H1 (cell line): Measurements from ENCODE around the gene PRKACA. TPM values are rescaled to one million over a fixed set of nuclear protein-coding genes. Genes with fewer than 3 reads are reported as not detected.

Experiments
- CTCF ChIA-PET: fragments of 300-600 bp; sonication (Branson Sonifier 250); formaldehyde crosslinking; loops from one replicate; lab custom pipeline; 2021; ENCODE audit not compliant: partially characterized antibody; lab: Charles Lee
- POLR2A ChIA-PET: fragments of 300-600 bp; sonication (Branson Sonifier 250); formaldehyde crosslinking; loops from one replicate; lab custom pipeline; 2021; ENCODE audit warnings: inconsistent platforms; ENCODE audit not compliant: partially characterized antibody; lab: Charles Lee
- DNase-seq, 2 experiments: peaks; one replicate each; pipeline versions ENCODE4 v3.0.0 to v3.0.0-alpha.2; 2010 to 2022; ENCODE audit warnings: low spot score in 2 of 2, low read depth in 1 of 2, mixed read lengths in 1 of 2
- FAIRE-seq: peaks from 2 replicates; lab custom pipeline; 2011; peaks lifted over from hg19 to GRCh38; lab: Jason Lieb, UNC
- H2AFZ ChIP-seq: 2 replicates; pipeline ENCODE4 v1.8.1; 2012; ENCODE audit warnings: low read length, inconsistent platforms
- H2AK5ac ChIP-seq: 2 replicates; pipeline ENCODE4 v1.6.1; 2013; ENCODE audit warnings: low read depth, low read length
- H2BK120ac ChIP-seq: replicated peaks from 2 replicates; pipeline ENCODE3; 2013; ENCODE audit warnings: low read depth, low read length, inconsistent platforms
- H2BK12ac ChIP-seq: 2 replicates; pipeline ENCODE4 v1.6.1; 2013; ENCODE audit warnings: low read depth, low read length
- H2BK15ac ChIP-seq: 2 replicates; pipeline ENCODE4 v1.6.1; 2013; ENCODE audit warnings: low read length
- H2BK20ac ChIP-seq: 2 replicates; pipeline ENCODE4 v1.6.1; 2013; ENCODE audit warnings: low read length
- H2BK5ac ChIP-seq: 2 replicates; pipeline ENCODE4 v1.6.1; 2013; ENCODE audit warnings: low read depth, low read length
- H3K14ac ChIP-seq: 2 replicates; pipeline ENCODE4 v1.6.1; 2013; ENCODE audit warnings: inconsistent platforms; ENCODE audit not compliant: insufficient read length
- H3K18ac ChIP-seq: 2 replicates; pipeline ENCODE4 v1.6.1; 2013; ENCODE audit warnings: low read length; ENCODE audit errors: extremely low read depth
- H3K23ac ChIP-seq: 2 replicates; pipeline ENCODE4 v1.6.1; 2013; ENCODE audit warnings: inconsistent platforms; ENCODE audit not compliant: insufficient read length
- H3K23me2 ChIP-seq: 2 replicates; pipeline ENCODE4 v1.6.1; 2013; ENCODE audit warnings: low read depth, low read length
- H3K27ac ChIP-seq: 2 replicates; pipeline ENCODE4 v1.6.1; 2011; ENCODE audit warnings: low read depth, low read length, inconsistent platforms
- H3K27me3 ChIP-seq, 4 experiments: replicated peaks in 1 of 4; 1 replicate in 1 of 4; 2 replicates in 3 of 4; pipeline versions ENCODE4 v1.6.1 to v1.8.1; 2011 to 2013; ENCODE audit warnings: low read length in 3 of 4, mild to moderate bottlenecking in 3 of 4, inconsistent platforms in 2 of 4, mixed read lengths in 2 of 4, moderate library complexity in 1 of 4; ENCODE audit not compliant: control insufficient read depth in 3 of 4, insufficient read depth in 3 of 4; ENCODE audit errors: extremely low read depth in 1 of 4
- H3K36me3 ChIP-seq, 4 experiments: 2 replicates each; pipeline versions ENCODE4 v1.6.1 to v1.8.1; 2011 to 2013; ENCODE audit warnings: mild to moderate bottlenecking in 4 of 4, low read length in 3 of 4, moderate library complexity in 2 of 4, control low read depth in 1 of 4, inconsistent platforms in 1 of 4; ENCODE audit not compliant: insufficient read depth in 4 of 4, control insufficient read depth in 2 of 4
- H3K4ac ChIP-seq: replicated peaks from 2 replicates; pipeline ENCODE3; 2013; ENCODE audit warnings: low read length, low read depth, mixed read lengths, inconsistent platforms; ENCODE audit not compliant: insufficient read length
- H3K4me1 ChIP-seq, 4 experiments: replicated peaks in 1 of 4; 1 replicate in 1 of 4; 2 replicates in 3 of 4; pipeline versions ENCODE4 v1.6.1 to v1.8.1; 2011 to 2013; ENCODE audit warnings: low read length in 3 of 4, inconsistent platforms in 2 of 4, mixed read lengths in 1 of 4; ENCODE audit not compliant: insufficient read depth in 4 of 4, control insufficient read depth in 3 of 4
- H3K4me2 ChIP-seq, 2 experiments: 2 replicates each; pipeline versions ENCODE4 v1.6.1 to v1.8.1; 2011 to 2013; ENCODE audit warnings: low read depth in 2 of 2, low read length in 2 of 2, control low read depth in 1 of 2, inconsistent platforms in 1 of 2, mild to moderate bottlenecking in 1 of 2; ENCODE audit not compliant: insufficient read depth in 1 of 2
- H3K4me3 ChIP-seq, 4 experiments: fragments of 200-600, 300-600 bp in 1 of 4; sonication (generic), shearing (Covaris generic), sonication (Bioruptor Twin) in 1 of 4; 2 replicates each; pipeline versions ENCODE4 v1.5.1 to v1.8.1; 2011 to 2016; ENCODE audit warnings: low read length in 4 of 4, low read depth in 3 of 4, control low read depth in 2 of 4, inconsistent platforms in 2 of 4, mild to moderate bottlenecking in 2 of 4, mixed read lengths in 1 of 4, moderate library complexity in 1 of 4; ENCODE audit not compliant: insufficient read depth in 2 of 4; ENCODE audit errors: extremely low read depth in 1 of 4
- H3K56ac ChIP-seq: replicated peaks from 2 replicates; pipeline ENCODE3; 2013; ENCODE audit warnings: low read depth, mild to moderate bottlenecking, mixed read lengths, low read length, inconsistent platforms; ENCODE audit not compliant: insufficient read length
- H3K79me1 ChIP-seq: 2 replicates; pipeline ENCODE4 v1.6.1; 2013; ENCODE audit warnings: low read depth, low read length, control low read depth
- H3K79me2 ChIP-seq, 2 experiments: 2 replicates each; pipeline versions ENCODE4 v1.6.1 to v1.8.1; 2012 to 2013; ENCODE audit warnings: low read length in 2 of 2, mild to moderate bottlenecking in 2 of 2, inconsistent platforms in 1 of 2; ENCODE audit not compliant: insufficient read depth in 2 of 2, control insufficient read depth in 1 of 2
- H3K9ac ChIP-seq, 4 experiments: replicated peaks in 1 of 4; 1 replicate in 1 of 4; 2 replicates in 3 of 4; pipeline versions ENCODE4 v1.6.1 to v1.8.1; 2011 to 2013; ENCODE audit warnings: low read depth in 3 of 4, low read length in 3 of 4, control low read depth in 2 of 4, mild to moderate bottlenecking in 2 of 4, moderate library complexity in 2 of 4, inconsistent platforms in 1 of 4; ENCODE audit errors: extremely low read depth in 1 of 4
- H3K9me3 ChIP-seq, 2 experiments: 2 replicates each; pipeline versions ENCODE4 v1.6.1 to v1.8.1; 2012 to 2013; ENCODE audit warnings: mild to moderate bottlenecking in 2 of 2, moderate library complexity in 2 of 2, control low read depth in 1 of 2, inconsistent platforms in 1 of 2, low read depth in 1 of 2, low read length in 1 of 2, mixed read lengths in 1 of 2; ENCODE audit not compliant: insufficient read depth in 2 of 2
- H4K20me1 ChIP-seq, 2 experiments: replicated peaks in 1 of 2; 2 replicates each; pipeline versions ENCODE3 to v1.8.1; 2011 to 2013; ENCODE audit warnings: inconsistent platforms in 2 of 2, low read length in 2 of 2, mild to moderate bottlenecking in 1 of 2; ENCODE audit not compliant: insufficient read depth in 2 of 2, control insufficient read depth in 1 of 2
- H4K5ac ChIP-seq: 2 replicates; pipeline ENCODE4 v1.6.1; 2013; ENCODE audit warnings: low read length, low read depth, mixed read lengths, inconsistent platforms; ENCODE audit not compliant: insufficient read length
- H4K8ac ChIP-seq: 2 replicates; pipeline ENCODE4 v1.8.0; 2013; ENCODE audit warnings: mild to moderate bottlenecking, moderate library complexity, low read length, inconsistent platforms; ENCODE audit not compliant: insufficient read depth; ENCODE audit errors: extremely low read depth
- H4K91ac ChIP-seq: replicated peaks from 2 replicates; pipeline ENCODE3; 2013; ENCODE audit warnings: low read length, mixed read lengths, inconsistent platforms; ENCODE audit not compliant: insufficient read length
- ASH2L ChIP-seq: fragments of 200-600, 300-600 bp; sonication (generic); IDR thresholded peaks from one replicate; pipeline ENCODE4 v1.7.1; 2017; ENCODE audit warnings: low read length
- BRCA1 ChIP-seq: IDR thresholded peaks from 2 replicates; pipeline ENCODE4 v1.6.1; 2012; ENCODE audit warnings: low read depth, low read length, improper control_type of control experiment
- CBX8 ChIP-seq: fragments of 300-800, 300-1000 bp; sonication (generic); IDR thresholded peaks from 2 replicates; pipeline ENCODE4 v1.7.1; 2016; ENCODE audit warnings: low read depth, low read length, borderline replicate concordance
- CREB1 ChIP-seq: IDR thresholded peaks from 2 replicates; pipeline ENCODE4 v1.6.1; 2012; ENCODE audit warnings: inconsistent platforms
- CTCF ChIP-seq, 3 experiments: IDR thresholded peaks; 1 replicate in 2 of 3; 2 replicates in 1 of 3; pipeline versions ENCODE4 v1.5.1 to v1.6.1; 2011; ENCODE audit warnings: low read length in 3 of 3, mild to moderate bottlenecking in 3 of 3, inconsistent platforms in 2 of 3, low read depth in 1 of 3, moderate library complexity in 1 of 3; ENCODE audit not compliant: insufficient read depth in 1 of 3; ENCODE audit errors: control extremely low read depth in 1 of 3
- HDAC6 ChIP-seq: IDR thresholded peaks from one replicate; pipeline ENCODE4 v1.7.1; 2012; ENCODE audit warnings: low read depth, mild to moderate bottlenecking, inconsistent platforms, low read length, moderate library complexity
- KDM4A ChIP-seq: IDR thresholded peaks from one replicate; pipeline ENCODE4 v1.7.1; 2012; ENCODE audit warnings: low read depth, mild to moderate bottlenecking, moderate library complexity, low read length, inconsistent platforms; ENCODE audit not compliant: severe bottlenecking
- RAD21 ChIP-seq, 2 experiments: IDR thresholded peaks in 1 of 2; conservative IDR thresholded peaks in 1 of 2; 2 replicates each; pipeline ENCODE4 v1.6.1; 2011; ENCODE audit warnings: low read depth in 2 of 2, low read length in 2 of 2, improper control_type of control experiment in 1 of 2, inconsistent platforms in 1 of 2, mild to moderate bottlenecking in 1 of 2, moderate library complexity in 1 of 2
- SP1 ChIP-seq: IDR thresholded peaks from 2 replicates; pipeline ENCODE4 v1.6.1; 2011; ENCODE audit warnings: low read depth, low read length
- TEAD4 ChIP-seq: IDR thresholded peaks from 2 replicates; pipeline ENCODE4 v1.6.1; 2012; ENCODE audit warnings: low read depth, low read length, inconsistent platforms, mixed read lengths
- WGBS, 2 experiments: shearing (Covaris generic) in 1 of 2; methylation state at CpG; one replicate each; pipeline versions ENCODE4 v1.1.6 to v1.1.7; 2013 to 2015; ENCODE audit warnings: low lambda C conversion rate in 2 of 2, mixed read lengths in 2 of 2, inconsistent platforms in 1 of 2, low coverage in 1 of 2, missing lambda C conversion rate in 1 of 2; ENCODE audit not compliant: insufficient replicate concordance in 2 of 2, insufficient coverage in 1 of 2, insufficient read length in 1 of 2; ENCODE audit errors: extremely low coverage in 1 of 2, missing lambda C conversion rate in 1 of 2; 5-methylcytosine and 5-hydroxymethylcytosine counted together
- polyA plus RNA-seq, 7 experiments: library from polyadenylated mRNA; depleted of rRNA in 3 of 7; stranded (reverse) in 5 of 7; unstranded in 2 of 7; fragments of >200 nt in 5 of 7; fragments of 200-250 nt in 2 of 7; gene quantifications; 1 replicate in 5 of 7; 2 replicates in 1 of 7; 4 replicates in 1 of 7; pipeline versions ENCODE4 v1.2.1 to v1.2.3, GENCODE V29; 2011 to 2013; ENCODE audit warnings: missing spikeins in 2 of 7, mixed read lengths in 2 of 7
- total RNA-seq: library from RNA; stranded (reverse); fragmentation: NEBNext Ultra II Directional; extraction: Animal tissue kit (Norgen Biotek cat#: 25700); gene quantifications from 2 replicates; pipeline ENCODE4 v1.2.1, GENCODE V29; 2021

PRKACA gene
- total and polyA plus RNA-seq, 2 of the 8 experiments (the other 6 are each of a cell fraction or from before 2014, with no cell fraction given), result 14.2 to 48.2 TPM

- peaks cover 4 to 10% of the 10 kb centered on the region in 2 experiments for H4K20me1 ChIP-seq
- H3K23ac ChIP-seq, result no peak overlapping the region
- no peaks in the 10 kb centered on the region for H3K79me1 ChIP-seq
- no peak overlapping the region for H2BK15ac ChIP-seq
- H3K4ac ChIP-seq, result no peak overlapping the region
- peak overlapping the region; percentile 74 to 80 for H3K4me2 ChIP-seq
- peaks cover 0 to 13% (median 4%) of the 10 kb centered on the region in 4 experiments; a peak in 3 of 8 replicates for H3K36me3 ChIP-seq
- peaks cover 11% of the 10 kb centered on the region for H3K23me2 ChIP-seq
- H2BK12ac ChIP-seq, result no peak overlapping the region
- peaks cover 3 to 5% (median 4%) of the 10 kb centered on the region in 4 experiments for H3K4me1 ChIP-seq
- no peak overlapping the region for H2BK120ac ChIP-seq
- no peak overlapping the region for H3K27ac ChIP-seq
- no peak overlapping the region for H3K14ac ChIP-seq
- ChIA-PET POLR2A (interaction anchor here (1.0 to 1.7 kb wide), 12 partner anchors 11 to 380 kb away, joined by 3 to 6 read pairs (median 4); partner anchors contain the start of genes ASF1B and PRKACA), CTCF (interaction anchor here (0.8 to 2.2 kb wide), 7 partner anchors 10 to 56 kb away, joined by 3 to 11 read pairs (median 4); a partner anchor contains a TSS)
- no peak overlapping the region for H2AK5ac ChIP-seq
- no peak overlapping the region; a peak in 1 of 7 replicates for H3K9ac ChIP-seq
- H2AFZ ChIP-seq, result no peak overlapping the region
- no peak overlapping the region; the same call in none of the 2 replicates for H3K18ac ChIP-seq
- DNase-seq (peak in 1 of 2 experiments; percentile 77), FAIRE-seq (no peak)
- H3K9me3 ChIP-seq, result peaks cover 8% of the 10 kb centered on the region in 2 experiments; a peak in 3 of 4 replicates
- H3K27me3 ChIP-seq, result peaks cover 0 to 6% (median 2%) of the 10 kb centered on the region in 4 experiments; a peak in 4 of 7 replicates
- H3K4me3 ChIP-seq, result peak overlapping the region; percentile 48 to 83 (median 63)
- H2BK20ac ChIP-seq, result no peak overlapping the region
- no peak overlapping the region for H2BK5ac ChIP-seq
- no peaks in the 10 kb centered on the region for H3K79me2 ChIP-seq
- no peak overlapping the region for H3K56ac ChIP-seq
- no peak overlapping the region for H4K8ac ChIP-seq
- 10% methylated on average over 15 of the region's 15 CpGs; no CpG with 5 or more reads in 1 of the 2 experiments for WGBS, 2 experiments
- H4K5ac ChIP-seq, result no peak overlapping the region
- no peak overlapping the region for H4K91ac ChIP-seq
- TF ChIP-seq ASH2L (no peak), SP1 (no peak), TEAD4 (no peak), BRCA1 (no peak), CTCF (IDR thresholded peaks at IDR 0.05; ENCODE audit: control extremely low read depth in 1 of 3, insufficient read depth in 1 of 3, low read depth in 1 of 3, low read length in 3 of 3) (peak; percentile 6 to 32 (median 32)), KDM4A (peak; percentile 13), CBX8 (no peak), CREB1 (no peak), RAD21 (IDR thresholded peaks at IDR 0.05 in 1 of 2, conservative IDR thresholded peaks at IDR 0.05 in 1 of 2; ENCODE audit: low read depth in 2 of 2, low read length in 2 of 2) (peak in 1 of 2 experiments; percentile 17; a peak in 1 of 4 replicates), HDAC6 (no peak)
Measured at GRCh38 chr19:14091813-14092462, 25.6 kb downstream of the PRKACA start.
